Dermis microvascular lymphatic vessel endothelial cell (primary cell): ENCODE results near the gene COX5A. TPM values are rescaled to one million over a fixed set of nuclear protein-coding genes. Genes with fewer than 3 reads are reported as not detected.

ENCODE experiments used
- DNase-seq, 2 donors: peaks; one replicate each; pipeline versions ENCODE4 v3.0.0 to v3.0.0-alpha.2; 2010; ENCODE audit warnings: low read depth in 2 of 2
- total RNA-seq: library from RNA; depleted of rRNA; stranded (reverse); fragments of >200 nt; gene quantifications from 2 replicates; pipeline ENCODE4 v1.2.1, GENCODE V29; 2014

The COX5A gene
- 57.8 and 82.1 TPM in 2 replicates for total RNA-seq

GRCh38 chr15:74937590-74938371 is at the start of gene COX5A:
COX5A (minus strand) TSS chr15:74938073; CDS start chr15:74938014, 59 bp downstream.
- peak; percentile 91 to 97 for DNase-seq

- peak in 1 of 2 donors; percentile 17 for DNase-seq
Measured at GRCh38 chr15:74983725-74984231, 45.9 kb upstream of the COX5A start.

GRCh38 chr15:74982183-74982582 is 44.3 kb upstream of the COX5A start:
- no peak for DNase-seq

DNA sequence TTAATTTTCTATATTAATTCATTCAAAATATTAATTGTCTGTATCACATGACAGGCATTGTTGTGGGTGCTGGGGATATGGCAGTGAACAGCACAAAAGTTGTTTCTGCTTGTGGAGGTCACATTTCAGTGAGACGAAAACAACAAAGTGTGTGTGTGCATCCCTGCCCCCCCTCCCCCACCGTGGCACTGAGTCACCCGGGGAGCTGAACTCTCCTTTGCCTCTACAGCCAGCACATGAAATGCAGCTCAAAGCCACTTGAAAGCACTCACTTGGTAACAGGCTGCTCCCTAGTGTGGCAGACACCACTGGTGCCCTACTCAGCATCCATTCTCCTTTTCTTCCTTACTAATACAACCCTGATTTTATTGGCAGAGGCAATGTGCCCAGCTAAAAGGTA is 40.6 kb upstream of the COX5A start:
- no peak for DNase-seq

DNA sequence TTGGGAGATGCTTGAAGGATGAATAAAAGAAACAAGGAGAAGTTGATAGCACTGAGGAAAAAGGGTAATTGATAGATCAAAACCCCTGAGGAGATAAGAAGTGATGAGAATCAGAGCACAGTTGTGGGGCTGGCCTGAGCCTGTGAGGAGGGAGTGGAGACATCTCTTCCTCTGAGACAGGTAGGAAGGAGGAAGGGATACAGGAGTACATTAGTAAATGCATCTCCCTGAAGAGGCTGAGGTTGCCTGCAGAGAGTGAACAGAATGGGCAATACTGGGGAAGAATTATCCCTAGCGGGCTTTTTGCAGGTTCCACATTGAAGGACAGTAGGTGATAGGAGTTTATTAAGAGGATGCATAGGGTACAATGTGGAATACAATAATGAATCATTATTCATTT is 40.2 kb upstream of the COX5A start:
- no peak for DNase-seq

DNA sequence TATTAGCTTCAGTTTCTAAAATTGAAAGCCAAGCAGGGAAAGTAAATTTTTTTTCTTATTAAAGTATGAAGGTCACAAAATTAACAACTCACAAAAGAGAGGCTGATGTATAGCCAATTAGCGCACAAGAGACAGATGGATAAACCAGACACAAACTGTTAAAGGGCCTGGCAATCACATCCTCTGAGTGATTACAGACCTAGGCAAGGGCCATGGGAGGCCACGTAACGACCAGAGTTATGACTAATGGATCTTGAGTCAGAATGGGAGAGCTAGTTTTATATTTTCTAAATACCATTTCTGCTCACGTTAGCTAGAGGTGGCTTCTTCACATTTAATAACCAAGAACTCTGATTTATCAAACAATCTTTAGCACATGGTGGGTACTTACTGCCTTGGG is 39.7 kb upstream of the COX5A start:
- DNase-seq, result no peak

GRCh38 chr15:74976159-74976558 is 38.3 kb upstream of the COX5A start:
- no peak for DNase-seq

- DNase-seq, result no peak
Measured at GRCh38 chr15:74967670-74968069, 29.8 kb upstream of the COX5A start.

GRCh38 chr15:74964794-74965193 is 26.9 kb upstream of the COX5A start:
- peak; percentile 91 to 93 for DNase-seq

GRCh38 chr15:74963213-74963612 is 25.3 kb upstream of the COX5A start:
- DNase-seq, result no peak

DNA sequence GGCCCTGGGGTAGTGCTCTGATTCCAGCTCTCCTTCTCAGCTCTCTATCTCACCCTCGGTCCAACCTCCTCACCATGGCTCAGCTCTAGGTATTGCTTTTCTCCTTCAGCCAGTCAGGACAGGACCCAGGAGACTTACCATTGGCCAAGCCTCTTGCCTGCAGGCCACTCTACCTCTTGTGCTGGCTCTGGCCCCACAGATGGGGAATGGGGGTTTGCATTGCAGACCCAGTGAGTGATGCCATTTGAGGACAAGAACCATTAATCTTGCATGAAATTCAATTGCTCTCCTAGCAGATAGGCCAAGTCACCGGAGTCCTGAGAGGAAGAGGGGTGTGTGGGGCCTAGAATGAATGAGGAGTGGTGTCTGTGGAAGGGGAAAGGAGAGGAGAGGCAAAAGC is 24.8 kb upstream of the COX5A start:
- DNase-seq, result no peak

GRCh38 chr15:74962219-74962618 is 24.3 kb upstream of the COX5A start:
- DNase-seq, result no peak

GRCh38 chr15:74961616-74962015 is 23.7 kb upstream of the COX5A start:
- DNase-seq, result peak; percentile 84 to 87

DNA sequence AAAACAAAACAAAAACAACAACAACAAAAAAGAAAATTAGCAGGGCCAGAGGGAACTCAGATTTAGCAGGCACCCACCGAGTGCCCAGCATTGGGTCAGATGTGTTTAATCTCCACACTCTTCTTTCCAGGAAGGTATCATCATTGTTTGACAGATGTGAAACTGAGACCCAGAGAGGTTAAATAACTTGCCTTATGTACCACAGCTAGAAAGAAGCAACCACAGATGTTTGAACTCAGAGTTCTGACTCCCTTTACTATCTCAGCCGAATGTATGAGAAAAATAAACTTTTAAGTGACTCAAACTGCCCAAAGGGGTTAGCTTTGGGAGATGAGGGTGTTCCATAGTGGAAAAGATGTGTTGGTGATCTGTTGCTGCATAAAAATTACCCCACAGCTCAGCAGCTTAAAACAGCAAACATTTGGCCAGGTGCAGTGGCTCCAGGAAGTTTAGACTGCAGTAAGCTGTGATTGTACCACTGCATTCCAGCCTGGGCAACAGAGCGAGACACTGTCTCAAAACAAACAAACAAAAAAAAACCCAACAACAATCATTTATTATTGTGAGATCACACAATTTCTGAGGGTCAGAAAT is 23.2 kb upstream of the COX5A start:
- DNase-seq, result peak; percentile 71 to 86

GRCh38 chr15:74960286-74960685 is 22.4 kb upstream of the COX5A start:
- no peak for DNase-seq

GRCh38 chr15:74959586-74959939 is 21.7 kb upstream of the COX5A start:
- DNase-seq, result no peak

- DNase-seq, result no peak
Measured at GRCh38 chr15:74958908-74959585, 21.2 kb upstream of the COX5A start.

DNA sequence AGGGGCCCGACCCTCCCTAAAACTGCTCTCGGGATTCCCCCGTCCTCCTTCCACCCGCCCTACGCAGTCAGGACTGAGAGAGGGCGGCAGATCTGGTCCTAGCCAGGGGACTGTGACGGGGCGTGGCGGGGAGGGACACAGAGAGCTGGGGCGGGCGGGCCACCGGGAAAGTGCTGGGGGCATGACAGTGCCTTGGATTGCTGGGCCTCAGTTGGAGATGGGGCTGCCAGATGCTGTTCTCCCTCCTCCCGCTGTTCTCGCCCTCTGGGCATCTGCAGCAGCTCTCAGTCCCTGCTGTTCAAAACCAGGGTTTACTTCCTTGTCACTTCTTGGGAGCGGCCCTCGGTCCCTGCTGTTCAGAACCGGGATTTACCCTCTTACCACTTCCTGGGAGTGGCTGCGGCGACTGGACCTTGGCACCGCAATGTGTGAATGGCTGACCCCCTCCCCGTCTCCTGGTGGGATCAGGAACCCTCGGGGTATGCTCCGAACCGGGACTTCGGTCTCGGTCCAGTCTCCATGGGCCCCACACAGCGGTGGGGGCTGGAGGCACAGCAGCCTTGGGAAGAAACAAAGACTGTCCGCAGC is 20.5 kb upstream of the COX5A start:
- peak in 1 of 2 donors; percentile 43 for DNase-seq

GRCh38 chr15:74957476-74958035 is 19.7 kb upstream of the COX5A start:
- DNase-seq, result no peak

GRCh38 chr15:74956648-74957475 is 19.0 kb upstream of the COX5A start, which contains the start of gene RPP25:
RPP25 (minus strand) TSS chr15:74956772; CDS start chr15:74956583, 189 bp downstream.
- DNase-seq, result peak in 1 of 2 donors; percentile 82
